Skeletal muscle satellite cell (primary cell): ENCODE data around the gene BRICD5.
"Not testable (repeated sequence)": the region's sequence is repeated elsewhere in the genome, so short reads cannot be mapped to it uniquely, and the experiment has no call there.

Experiments used
- H3K27me3 ChIP-seq: 2 replicates; pipeline ENCODE4 v1.7.0; 2013; ENCODE audit warnings: low read length; ENCODE audit not compliant: control insufficient read depth, insufficient read depth
- H3K36me3 ChIP-seq: 2 replicates; pipeline ENCODE4 v1.7.0; 2013; ENCODE audit warnings: mild to moderate bottlenecking, control low read depth, low read length; ENCODE audit not compliant: insufficient read depth
- H3K4me1 ChIP-seq: 2 replicates; pipeline ENCODE4 v1.7.0; 2013; ENCODE audit warnings: low read length; ENCODE audit not compliant: control insufficient read depth, insufficient read depth
- H3K4me2 ChIP-seq: 2 replicates; pipeline ENCODE4 v1.7.0; 2013; ENCODE audit warnings: mild to moderate bottlenecking, low read length
- H3K4me3 ChIP-seq: 2 replicates; pipeline ENCODE4 v1.7.0; 2013; ENCODE audit warnings: low read length
- H3K9ac ChIP-seq: 2 replicates; pipeline ENCODE4 v1.7.0; 2013; ENCODE audit warnings: mild to moderate bottlenecking, low read depth, low read length, moderate library complexity
- H3K9me3 ChIP-seq: replicated peaks from 2 replicates; pipeline ENCODE4 v1.7.0; 2013; ENCODE audit warnings: mild to moderate bottlenecking, control low read depth, low read length

BRICD5 gene

DNA sequence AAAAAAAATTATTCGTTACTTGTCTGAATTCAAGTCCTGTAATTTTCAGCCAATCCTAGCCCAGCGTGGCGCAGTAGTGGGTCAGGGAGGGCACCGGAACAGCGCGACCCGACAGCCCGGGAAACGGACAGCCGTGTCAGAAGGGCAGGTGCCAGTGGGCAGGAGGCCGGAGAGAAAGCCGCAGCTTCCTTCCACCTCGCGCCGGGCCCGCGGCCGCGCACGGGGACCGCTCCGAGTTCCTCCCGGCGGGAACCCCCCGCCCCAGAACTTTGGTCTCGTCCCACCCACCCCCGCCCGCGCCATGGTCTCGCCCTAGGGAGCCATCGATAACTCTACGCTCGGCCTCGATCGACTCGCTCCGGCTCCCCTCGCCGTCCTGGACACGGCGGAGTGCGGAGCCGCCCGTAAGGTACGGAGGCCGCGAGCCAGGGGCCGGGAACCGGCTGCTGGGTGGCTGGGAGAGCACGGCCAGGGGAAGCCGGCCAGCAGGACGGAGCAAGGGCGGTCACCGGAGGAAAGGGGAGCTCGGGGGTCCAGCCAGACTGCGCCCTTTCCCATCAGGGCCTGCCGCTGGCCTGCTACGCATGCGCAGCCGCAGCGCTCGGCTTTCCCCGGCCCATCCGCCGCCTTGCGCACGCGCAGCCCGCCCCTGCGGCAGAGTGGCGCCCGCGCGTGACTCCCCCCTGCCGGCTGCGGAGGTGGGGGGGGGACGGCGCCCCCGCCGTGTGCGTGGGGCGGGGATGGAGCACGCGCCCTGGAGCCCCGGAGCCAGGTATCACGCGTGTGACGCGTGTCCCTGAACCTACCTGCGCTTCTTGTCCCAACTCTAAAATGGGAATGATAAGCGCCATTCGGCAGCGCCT, 5.3 kb downstream of the BRICD5 start, which contains the start of gene MLST8:
MLST8 (plus strand) TSS at position 351 of the 863 bp plus-strand sequence. CDS start 632 bp downstream, outside the sequence.
- peaks cover 18% of the 10 kb centered on the region for H3K4me1 ChIP-seq
- H3K4me2 ChIP-seq = peak within 1 kb of the TSS; percentile 97
- H3K4me3 ChIP-seq = peak within 1 kb of the TSS; percentile 95
- H3K36me3 ChIP-seq = peaks cover 22% of the 10 kb centered on the region
- peaks cover under 1% of the 10 kb centered on the region for H3K27me3 ChIP-seq
- H3K9ac ChIP-seq = peak within 1 kb of the TSS; percentile 97
- H3K9me3 ChIP-seq = no peaks in the 10 kb centered on the region

DNA sequence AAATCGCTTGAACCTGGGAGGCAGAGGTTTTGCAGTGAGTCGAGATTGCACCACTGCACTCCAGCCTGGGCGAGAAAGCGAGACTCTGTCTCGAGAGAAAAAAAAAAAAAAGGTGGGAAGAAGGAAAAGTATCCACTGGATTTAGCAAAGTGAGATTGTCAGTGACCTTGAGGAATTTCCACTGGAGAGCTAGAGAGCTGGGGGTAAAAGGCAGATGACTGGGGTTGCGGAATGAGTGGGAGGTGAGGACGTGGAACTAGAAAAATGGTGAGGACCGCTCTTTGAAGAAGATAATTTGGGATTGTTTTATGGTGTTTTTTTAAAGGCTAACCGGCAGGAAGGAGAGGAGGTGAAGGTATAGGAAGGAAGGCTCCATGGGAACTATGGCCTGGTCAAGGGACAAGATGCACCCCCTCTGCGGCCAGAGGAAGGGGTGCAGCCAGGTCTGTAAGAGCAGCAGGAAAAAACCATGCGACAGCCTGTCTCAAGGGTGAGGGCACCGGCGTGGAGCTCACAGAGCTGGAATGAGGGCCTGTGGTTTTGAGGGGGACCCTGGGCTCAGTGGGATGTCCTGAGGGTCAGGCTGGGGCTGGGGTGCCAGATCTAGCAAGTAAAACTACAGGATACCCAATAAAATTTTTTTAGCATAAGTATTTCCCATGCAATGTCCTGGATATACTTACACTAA, 6.1 kb downstream of the BRICD5 start:
- Histone ChIP-seq H3K27me3 (peaks cover 4% of the 10 kb centered on the region), H3K4me3 (peak overlapping the region; percentile 95), H3K9ac (peak overlapping the region; percentile 97), H3K36me3 (peaks cover 18% of the 10 kb centered on the region), H3K9me3 (no peaks in the 10 kb centered on the region), H3K4me2 (peak overlapping the region; percentile 97), H3K4me1 (peaks cover 18% of the 10 kb centered on the region)

GRCh38 chr16:2203119-2203688, 7.5 kb downstream of the BRICD5 start:
- H3K27me3 ChIP-seq = peaks cover 14% of the 10 kb centered on the region
- H3K9ac ChIP-seq, H3K4me2 ChIP-seq, H3K36me3 ChIP-seq, H3K4me3 ChIP-seq, H3K9me3 ChIP-seq: not testable (repeated sequence)
- peaks cover 18% of the 10 kb centered on the region for H3K4me1 ChIP-seq

GRCh38 chr16:2200313-2200712, 10.3 kb downstream of the BRICD5 start:
- no peak overlapping the region for H3K4me2 ChIP-seq

GRCh38 chr16:2199621-2200139, 11.0 kb downstream of the BRICD5 start:
- Histone ChIP-seq H3K4me1 (peaks cover 2% of the 10 kb centered on the region), H3K36me3 (no peaks in the 10 kb centered on the region), H3K27me3 (peaks cover 40% of the 10 kb centered on the region), H3K4me2 (no peak overlapping the region), H3K9me3 (no peaks in the 10 kb centered on the region), H3K4me3 (no peak overlapping the region), H3K9ac (no peak overlapping the region)

More at GRCh38 chr16:2200313-2200712, 10.3 kb downstream of the BRICD5 start:
- Histone ChIP-seq H3K4me1 (peaks cover 4% of the 10 kb centered on the region), H3K36me3 (no peaks in the 10 kb centered on the region), H3K27me3 (peaks cover 34% of the 10 kb centered on the region), H3K9ac (no peak overlapping the region), H3K9me3 (no peaks in the 10 kb centered on the region), H3K4me3 (no peak overlapping the region)

DNA sequence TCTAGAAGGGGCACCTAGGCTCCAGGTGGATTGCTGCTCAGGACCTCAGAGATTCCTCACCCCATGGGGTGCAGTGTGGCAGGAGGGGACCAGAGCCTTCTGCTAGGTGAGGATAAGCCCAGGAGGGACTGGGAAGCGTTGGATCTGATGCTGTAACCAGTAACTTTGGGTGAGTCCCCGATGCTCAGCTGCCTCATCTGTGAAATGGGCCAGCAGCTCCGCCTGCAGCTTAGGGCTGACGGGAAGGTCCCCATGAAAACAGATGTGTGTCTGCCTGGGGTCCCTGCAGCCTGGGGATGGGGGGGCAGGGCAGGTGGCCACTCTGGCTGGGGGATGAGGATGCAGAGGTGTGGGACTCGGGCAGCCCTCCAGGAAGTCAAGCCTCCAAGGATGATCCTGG, 11.6 kb downstream of the BRICD5 start:
- H3K4me2 ChIP-seq = no peak overlapping the region
- no peaks in the 10 kb centered on the region for H3K36me3 ChIP-seq
- H3K9me3 ChIP-seq = no peaks in the 10 kb centered on the region
- no peak overlapping the region for H3K9ac ChIP-seq
- H3K4me3 ChIP-seq = no peak overlapping the region
- H3K27me3 ChIP-seq = peaks cover 42% of the 10 kb centered on the region
- H3K4me1 ChIP-seq = no peaks in the 10 kb centered on the region

- Histone ChIP-seq H3K9me3 (no peaks in the 10 kb centered on the region), H3K4me3 (no peak overlapping the region)
Observed at GRCh38 chr16:2198283-2198682, 12.4 kb downstream of the BRICD5 start.

GRCh38 chr16:2197765-2198164, 12.9 kb downstream of the BRICD5 start:
- Histone ChIP-seq H3K4me3 (no peak overlapping the region), H3K9ac (no peak overlapping the region), H3K4me1 (no peaks in the 10 kb centered on the region), H3K27me3 (peaks cover 42% of the 10 kb centered on the region), H3K36me3 (no peaks in the 10 kb centered on the region), H3K9me3 (no peaks in the 10 kb centered on the region), H3K4me2 (no peak overlapping the region)

More at GRCh38 chr16:2198283-2198682, 12.4 kb downstream of the BRICD5 start:
- Histone ChIP-seq H3K9ac (no peak overlapping the region), H3K27me3 (peaks cover 42% of the 10 kb centered on the region), H3K4me2 (no peak overlapping the region), H3K36me3 (no peaks in the 10 kb centered on the region), H3K4me1 (no peaks in the 10 kb centered on the region)

DNA sequence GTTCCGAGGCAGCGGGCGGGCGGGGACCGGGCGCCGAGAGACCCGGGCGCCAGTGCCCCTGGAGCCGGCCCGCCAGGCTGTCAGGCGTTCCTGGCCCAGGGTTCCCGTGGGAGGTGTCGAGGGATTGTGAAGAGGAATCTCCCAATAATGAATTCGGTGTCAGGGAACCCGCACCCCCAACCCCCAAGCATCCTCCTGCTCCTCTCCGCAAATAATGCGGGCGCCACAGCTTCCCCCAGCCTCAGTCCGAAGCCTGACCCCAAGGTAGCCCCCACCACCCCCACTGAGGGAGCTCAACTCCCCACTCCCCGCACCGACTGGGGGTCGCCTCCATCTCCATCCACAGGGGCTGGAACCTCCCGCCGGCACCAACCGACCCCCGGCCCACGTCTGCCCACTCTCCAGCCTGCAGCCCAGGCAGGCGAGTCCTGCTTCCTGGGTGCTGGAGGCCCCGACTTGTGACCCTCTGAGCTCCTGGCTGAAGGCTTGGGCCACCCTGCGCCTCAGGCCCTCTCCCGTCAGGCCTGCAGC, 13.6 kb downstream of the BRICD5 start:
- Histone ChIP-seq H3K4me3 (no peak overlapping the region), H3K36me3 (no peaks in the 10 kb centered on the region), H3K9ac (no peak overlapping the region), H3K4me1 (no peaks in the 10 kb centered on the region), H3K9me3 (no peaks in the 10 kb centered on the region), H3K27me3 (peaks cover 42% of the 10 kb centered on the region), H3K4me2 (peak overlapping the region; percentile 56)

- Histone ChIP-seq H3K9ac (no peak within 1 kb of the TSS), H3K9me3 (no peaks in the 10 kb centered on the region), H3K4me3 (peak within 1 kb of the TSS; percentile 57), H3K4me1 (no peaks in the 10 kb centered on the region), H3K27me3 (peaks cover 42% of the 10 kb centered on the region), H3K4me2 (peak within 1 kb of the TSS; percentile 66), H3K36me3 (no peaks in the 10 kb centered on the region)
Observed at GRCh38 chr16:2196162-2196980, 14.3 kb downstream of the BRICD5 start, which contains the start of gene CASKIN1. TSS of gene CASKIN1 (minus strand) at chr16:2196605. CDS start at chr16:2196432, 173 bp downstream.
